C4-2B (cell line): ENCODE data around the gene CATSPER4.

Experiments used
- H3K27ac ChIP-seq: fragments of 450-650 bp; 2 replicates; pipeline ENCODE4 v1.5.1; 2017
- ZFX ChIP-seq: fragments of 450-650 bp; IDR thresholded peaks from 2 replicates; pipeline ENCODE4 v1.6.1; 2017
- TF ChIP-seq, protein P1 (sequence below): fragments of 450-650 bp; conservative IDR thresholded peaks from 2 replicates; pipeline ENCODE4 v1.5.1; 2017; ENCODE audit warnings: mild to moderate bottlenecking

Gene CATSPER4

DNA sequence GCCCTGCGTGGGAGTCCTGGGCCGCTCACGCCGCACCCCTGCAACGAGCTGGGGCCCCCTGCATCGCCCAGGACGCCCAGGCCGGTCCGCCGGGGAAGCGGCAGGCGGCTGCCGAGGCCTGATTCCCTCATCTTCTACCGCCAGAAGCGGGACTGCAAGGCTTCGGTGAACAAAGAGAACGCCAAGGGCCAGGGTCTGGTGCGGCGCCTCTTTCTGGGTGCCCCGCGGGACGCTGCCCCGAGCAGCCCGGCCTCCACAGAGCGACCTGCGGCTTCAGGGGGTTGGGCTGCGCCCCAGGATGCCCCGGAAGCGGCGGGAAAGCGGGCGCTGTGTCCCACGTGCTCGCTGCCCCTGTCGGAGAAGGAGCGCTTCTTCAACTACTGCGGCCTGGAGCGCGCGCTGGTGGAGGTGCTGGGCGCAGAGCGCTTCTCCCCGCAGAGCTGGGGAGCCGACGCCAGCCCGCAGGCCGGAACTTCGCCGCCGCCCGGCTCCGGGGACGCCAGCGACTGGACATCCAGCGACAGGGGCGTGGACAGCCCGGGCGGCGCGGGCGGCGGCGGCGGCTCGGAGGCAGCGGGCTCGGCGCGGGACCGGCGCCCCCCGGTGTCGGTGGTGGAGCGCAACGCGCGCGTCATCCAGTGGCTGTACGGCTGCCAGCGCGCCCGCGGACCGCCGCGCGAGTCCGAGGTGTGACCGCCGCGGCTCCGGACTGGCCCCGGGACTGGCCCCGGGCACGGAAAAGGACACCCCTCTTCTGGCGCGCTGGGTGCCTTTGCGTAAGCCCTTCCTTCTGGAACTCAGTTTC, 28.8 kb upstream of the CATSPER4 start:
- TF ChIP-seq ZFX: no peak
- TF ChIP-seq, protein P1, sequence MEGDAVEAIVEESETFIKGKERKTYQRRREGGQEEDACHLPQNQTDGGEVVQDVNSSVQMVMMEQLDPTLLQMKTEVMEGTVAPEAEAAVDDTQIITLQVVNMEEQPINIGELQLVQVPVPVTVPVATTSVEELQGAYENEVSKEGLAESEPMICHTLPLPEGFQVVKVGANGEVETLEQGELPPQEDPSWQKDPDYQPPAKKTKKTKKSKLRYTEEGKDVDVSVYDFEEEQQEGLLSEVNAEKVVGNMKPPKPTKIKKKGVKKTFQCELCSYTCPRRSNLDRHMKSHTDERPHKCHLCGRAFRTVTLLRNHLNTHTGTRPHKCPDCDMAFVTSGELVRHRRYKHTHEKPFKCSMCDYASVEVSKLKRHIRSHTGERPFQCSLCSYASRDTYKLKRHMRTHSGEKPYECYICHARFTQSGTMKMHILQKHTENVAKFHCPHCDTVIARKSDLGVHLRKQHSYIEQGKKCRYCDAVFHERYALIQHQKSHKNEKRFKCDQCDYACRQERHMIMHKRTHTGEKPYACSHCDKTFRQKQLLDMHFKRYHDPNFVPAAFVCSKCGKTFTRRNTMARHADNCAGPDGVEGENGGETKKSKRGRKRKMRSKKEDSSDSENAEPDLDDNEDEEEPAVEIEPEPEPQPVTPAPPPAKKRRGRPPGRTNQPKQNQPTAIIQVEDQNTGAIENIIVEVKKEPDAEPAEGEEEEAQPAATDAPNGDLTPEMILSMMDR: peak; percentile 33
- H3K27ac ChIP-seq: no peak overlapping the region

DNA sequence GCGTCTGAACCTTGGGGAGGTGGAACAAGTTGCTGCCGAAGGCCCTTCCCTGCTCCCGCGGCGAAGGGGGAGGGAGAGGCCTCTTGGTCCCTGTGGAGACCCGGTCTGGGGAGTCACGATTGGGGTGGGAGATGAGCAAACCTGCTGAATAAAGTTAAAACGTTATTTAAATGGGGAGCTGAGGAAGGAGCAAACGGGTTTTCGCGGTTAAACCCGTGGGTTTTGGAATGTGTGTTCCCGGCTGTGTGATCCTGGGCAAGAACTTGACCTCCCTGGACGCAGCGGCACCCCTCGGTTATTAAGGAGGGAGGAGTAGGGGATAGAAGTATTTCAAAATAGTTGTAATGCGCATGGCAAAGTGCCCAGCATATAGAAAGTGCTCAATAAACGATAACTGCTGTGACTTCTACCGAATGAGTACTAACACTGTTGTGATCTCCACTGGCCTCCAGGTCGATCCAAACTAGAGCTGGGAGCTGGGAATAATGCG, 28.1 kb upstream of the CATSPER4 start:
- no peak overlapping the region for H3K27ac ChIP-seq
- TF ChIP-seq ZFX: no peak
- TF ChIP-seq, protein P1: no peak; the same call in 1 of the 2 replicates

DNA sequence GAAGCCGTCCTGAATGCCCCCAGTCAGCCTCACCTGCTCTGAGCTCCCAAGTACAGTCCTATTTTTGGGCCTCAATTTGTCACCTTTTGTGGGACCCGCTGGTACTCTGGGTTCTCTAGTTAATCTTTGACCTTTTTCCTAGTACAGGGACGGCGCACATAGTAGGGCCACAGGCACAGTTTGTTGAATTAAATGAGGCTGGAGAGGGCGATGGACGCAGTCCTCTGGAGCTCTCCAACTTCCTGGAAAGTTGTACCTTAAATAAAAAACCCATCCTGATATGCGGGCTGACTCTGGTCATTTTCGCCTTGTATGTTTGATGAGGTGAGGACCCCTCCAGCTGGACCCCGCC, 26.7 kb upstream of the CATSPER4 start:
- no peak for TF ChIP-seq ZFX
- TF ChIP-seq, protein P1: no peak
- no peak overlapping the region for H3K27ac ChIP-seq

DNA sequence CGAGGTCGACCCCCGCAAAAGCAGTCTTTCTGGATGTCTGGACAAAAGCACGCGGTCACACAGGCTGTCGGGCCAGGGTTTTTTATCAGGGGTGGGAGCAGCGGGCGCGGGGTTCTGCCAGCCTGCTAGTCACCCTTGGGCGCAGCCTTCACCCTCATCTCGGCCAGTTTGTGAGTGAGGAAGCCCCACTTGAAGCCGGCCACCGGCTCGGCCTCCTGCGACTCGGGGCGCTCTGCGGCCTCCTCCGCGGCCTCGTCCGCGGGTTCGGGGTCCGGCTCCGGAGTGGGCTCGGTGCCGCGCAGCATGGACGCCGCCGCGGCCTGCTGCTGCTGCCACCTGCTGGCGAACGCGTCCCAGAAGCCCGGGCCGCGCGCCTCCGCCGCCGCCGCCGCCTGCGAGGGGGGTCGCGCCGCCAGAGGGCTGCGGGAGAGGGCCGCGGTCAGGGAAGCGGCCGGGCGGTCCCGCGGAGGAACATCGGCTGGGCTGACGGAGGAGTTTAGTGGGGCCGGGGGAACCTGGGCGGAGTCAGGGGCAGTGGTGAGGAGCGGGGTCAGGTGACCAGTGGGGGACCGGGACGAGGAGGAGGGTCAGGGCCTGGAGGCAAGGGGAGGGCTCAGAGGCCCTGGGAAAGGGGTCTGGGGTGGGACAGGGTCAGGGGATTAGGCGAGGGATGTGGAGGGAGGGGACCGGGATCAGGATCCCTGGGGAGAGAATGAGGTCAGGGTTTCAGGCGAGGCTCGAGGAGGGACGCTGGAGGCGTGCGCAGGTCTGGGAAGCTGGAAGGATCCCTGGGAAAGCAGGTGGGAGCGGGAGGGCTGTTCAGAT, 26.2 kb upstream of the CATSPER4 start:
- H3K27ac ChIP-seq: no peak overlapping the region
- TF ChIP-seq ZFX: no peak
- TF ChIP-seq, protein P1: peak; percentile 83

DNA sequence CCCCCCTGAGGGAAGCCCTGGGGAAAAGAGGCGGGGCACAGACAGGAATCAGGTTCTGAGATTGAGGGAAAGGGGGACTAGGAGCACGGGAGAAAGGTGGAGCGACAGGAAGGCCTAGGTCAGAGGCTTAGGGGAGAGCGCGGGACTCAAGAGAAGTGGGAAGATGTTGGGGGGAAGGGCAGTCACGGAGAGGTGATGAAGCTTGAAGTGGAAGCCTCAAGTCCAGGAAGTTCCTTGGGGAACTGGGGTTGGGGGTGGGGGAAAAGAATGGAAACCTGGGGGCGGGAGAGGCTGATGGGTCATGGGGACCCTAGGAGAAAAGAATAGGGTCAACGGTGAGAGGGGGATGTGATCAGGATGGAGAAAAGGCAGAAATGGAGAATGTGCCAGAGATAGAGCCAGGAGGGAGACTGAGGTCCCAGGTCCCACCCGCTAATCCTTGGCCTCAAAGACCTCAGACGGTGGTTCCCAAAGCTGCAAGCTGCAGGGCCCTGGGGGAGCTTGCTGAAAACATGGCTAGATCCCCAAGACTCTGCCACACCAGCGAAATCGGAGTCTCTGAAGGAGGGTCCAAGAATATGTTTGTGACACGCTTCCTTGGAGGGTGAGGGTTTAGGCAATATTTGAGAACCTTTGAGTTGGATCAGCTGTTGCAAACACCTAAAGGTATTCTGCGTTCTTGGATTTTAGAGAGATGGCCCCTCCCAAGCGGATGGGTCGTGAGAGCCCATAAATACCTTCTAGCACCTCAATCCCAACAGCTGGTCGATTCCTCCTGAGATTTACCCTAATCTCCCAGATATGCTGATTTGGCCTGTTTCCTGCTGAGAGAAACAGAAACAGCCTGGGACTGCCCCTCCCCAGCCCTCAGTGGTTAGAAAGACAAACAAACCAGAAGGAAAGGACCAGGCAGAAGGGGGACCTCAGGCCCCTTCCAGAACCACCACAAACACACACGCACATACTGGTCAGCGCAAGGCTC, 25.2 kb upstream of the CATSPER4 start:
- TF ChIP-seq, protein P1: no peak
- no peak for TF ChIP-seq ZFX
- no peak overlapping the region for H3K27ac ChIP-seq

DNA sequence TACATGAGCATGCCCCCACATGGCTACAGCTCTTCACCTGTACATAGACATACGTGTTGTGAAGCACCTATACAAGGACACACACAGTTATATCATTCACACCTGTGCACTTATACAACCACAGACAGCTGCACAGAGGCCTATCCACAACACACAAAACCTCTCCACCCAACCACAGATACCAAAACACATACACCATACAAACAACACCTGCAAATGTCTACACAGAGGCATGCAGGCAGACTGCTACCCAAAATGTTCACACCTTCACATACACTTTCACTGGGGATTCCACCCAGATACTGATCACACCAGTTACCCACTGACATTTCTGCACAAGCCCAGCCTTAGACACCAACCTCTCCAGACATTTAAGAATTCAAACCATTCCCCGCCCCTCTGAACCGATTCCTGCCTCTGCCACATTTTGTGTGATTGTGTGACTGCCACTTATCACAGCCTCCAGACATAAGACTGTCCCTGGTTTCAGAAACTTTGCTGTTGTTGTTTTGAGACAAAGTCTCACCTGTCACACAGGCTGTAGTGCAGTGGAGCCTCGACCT, 23.6 kb upstream of the CATSPER4 start:
- H3K27ac ChIP-seq: no peak overlapping the region

More for the DNA sequence above, 23.6 kb upstream of the CATSPER4 start:
- TF ChIP-seq ZFX: no peak
- TF ChIP-seq, protein P1: no peak
